LNCaP clone FGC (cell line): ENCODE data around the gene SFXN5.
A peak's percentile ranks its signal among the peaks of the same experiment; 100 is the strongest.

Experiments used
- DNase-seq: peaks from one replicate; pipeline ENCODE4 v3.0.0-alpha.2; 2011; ENCODE audit warnings: low read depth
- H3K4me3 ChIP-seq: 2 replicates; pipeline ENCODE4 v1.5.1; 2011; ENCODE audit warnings: mild to moderate bottlenecking, low read depth, low read length, control low read depth
- TF ChIP-seq, protein P1 (sequence below): IDR thresholded peaks from 2 replicates; pipeline ENCODE4 v1.5.1; 2012; ENCODE audit warnings: mild to moderate bottlenecking; ENCODE audit not compliant: control insufficient read depth, insufficient read depth; ENCODE audit errors: extremely low read depth

The SFXN5 gene

DNA sequence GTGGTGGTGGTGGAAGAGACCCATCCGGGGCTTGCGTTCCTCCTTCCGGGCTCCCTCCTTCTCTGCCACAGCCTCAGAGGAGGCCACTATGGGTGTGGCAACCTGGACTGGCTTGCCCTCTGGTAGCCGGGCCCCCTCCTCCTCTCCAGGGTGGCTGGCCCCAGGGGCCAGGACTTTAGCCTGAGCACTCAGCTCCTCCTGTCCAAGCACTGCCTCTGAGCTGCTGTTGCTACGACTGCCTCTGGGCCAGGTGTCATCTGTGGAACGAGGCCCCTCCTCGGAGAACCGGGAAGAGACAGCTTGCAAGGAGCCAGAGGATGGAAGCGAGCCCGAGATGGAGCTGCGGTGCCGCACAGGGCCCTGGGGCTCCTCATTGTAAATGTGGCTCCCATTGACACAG, 16.7 kb upstream of the SFXN5 start:
- no peak overlapping the region for H3K4me3 ChIP-seq
- no peak for DNase-seq
- TF ChIP-seq, protein P1, sequence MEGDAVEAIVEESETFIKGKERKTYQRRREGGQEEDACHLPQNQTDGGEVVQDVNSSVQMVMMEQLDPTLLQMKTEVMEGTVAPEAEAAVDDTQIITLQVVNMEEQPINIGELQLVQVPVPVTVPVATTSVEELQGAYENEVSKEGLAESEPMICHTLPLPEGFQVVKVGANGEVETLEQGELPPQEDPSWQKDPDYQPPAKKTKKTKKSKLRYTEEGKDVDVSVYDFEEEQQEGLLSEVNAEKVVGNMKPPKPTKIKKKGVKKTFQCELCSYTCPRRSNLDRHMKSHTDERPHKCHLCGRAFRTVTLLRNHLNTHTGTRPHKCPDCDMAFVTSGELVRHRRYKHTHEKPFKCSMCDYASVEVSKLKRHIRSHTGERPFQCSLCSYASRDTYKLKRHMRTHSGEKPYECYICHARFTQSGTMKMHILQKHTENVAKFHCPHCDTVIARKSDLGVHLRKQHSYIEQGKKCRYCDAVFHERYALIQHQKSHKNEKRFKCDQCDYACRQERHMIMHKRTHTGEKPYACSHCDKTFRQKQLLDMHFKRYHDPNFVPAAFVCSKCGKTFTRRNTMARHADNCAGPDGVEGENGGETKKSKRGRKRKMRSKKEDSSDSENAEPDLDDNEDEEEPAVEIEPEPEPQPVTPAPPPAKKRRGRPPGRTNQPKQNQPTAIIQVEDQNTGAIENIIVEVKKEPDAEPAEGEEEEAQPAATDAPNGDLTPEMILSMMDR: no peak

DNA sequence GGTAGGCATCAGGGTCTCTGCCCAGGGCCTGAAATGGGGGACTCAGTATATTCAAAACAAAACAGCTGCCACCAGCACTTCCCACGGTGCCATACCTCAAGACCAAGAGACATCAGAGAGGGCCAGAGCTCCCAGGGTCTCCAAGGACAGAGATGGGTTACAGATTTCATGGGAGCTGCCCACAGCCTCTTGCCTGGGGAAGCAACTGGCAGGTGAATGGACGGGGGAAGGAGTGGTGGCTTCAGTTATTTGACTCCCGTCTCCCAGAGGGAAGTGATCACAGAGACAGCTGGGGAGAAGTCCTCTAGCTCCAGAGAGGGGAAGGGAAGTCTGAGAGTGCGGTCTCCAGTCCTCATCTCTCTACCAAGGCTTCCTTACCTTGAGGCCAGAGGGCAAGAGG, 15.8 kb upstream of the SFXN5 start:
- DNase-seq: no peak
- TF ChIP-seq, protein P1: no peak
- no peak overlapping the region for H3K4me3 ChIP-seq

DNA sequence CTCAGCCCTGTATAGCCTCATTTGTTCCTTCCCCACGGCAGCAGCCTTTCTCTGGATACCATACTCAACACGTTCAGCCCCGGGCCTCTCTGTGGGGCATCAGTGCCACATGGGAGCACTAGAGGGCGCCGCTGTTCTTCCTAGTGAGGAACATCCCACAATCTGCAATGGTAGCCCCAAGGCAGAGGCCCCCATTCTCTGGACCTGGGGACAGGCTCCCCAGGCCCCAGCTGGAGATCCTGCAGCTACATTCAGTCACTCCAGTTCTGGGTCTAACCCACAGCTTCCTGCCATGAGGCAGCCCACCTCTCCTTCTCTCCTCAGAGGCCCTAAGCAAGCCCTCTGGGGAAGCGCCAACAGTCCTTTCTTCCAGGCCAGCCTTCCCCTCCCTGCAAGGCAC, 14.2 kb upstream of the SFXN5 start:
- DNase-seq: no peak
- no peak overlapping the region for H3K4me3 ChIP-seq
- TF ChIP-seq, protein P1: peak; percentile 70

DNA sequence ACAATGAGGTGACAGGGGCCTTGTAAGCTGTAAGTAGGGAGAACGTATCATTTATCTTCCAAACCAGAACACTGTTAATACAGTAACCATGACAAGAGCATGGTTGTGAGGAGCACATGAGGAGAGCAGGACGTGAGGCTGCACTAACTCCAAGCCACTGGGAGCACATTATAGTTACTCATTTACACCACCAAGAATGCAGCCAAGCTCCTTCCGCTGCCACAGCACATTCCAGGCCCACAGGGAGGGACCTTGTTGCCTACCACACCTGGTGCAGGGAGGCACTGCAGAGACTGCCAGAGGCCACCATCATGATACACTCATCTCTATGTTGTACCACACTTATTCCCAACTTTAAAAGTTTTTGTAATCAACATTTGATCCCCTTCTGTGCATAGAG, 13.5 kb upstream of the SFXN5 start:
- H3K4me3 ChIP-seq: no peak overlapping the region
- no peak for DNase-seq
- TF ChIP-seq, protein P1: no peak

DNA sequence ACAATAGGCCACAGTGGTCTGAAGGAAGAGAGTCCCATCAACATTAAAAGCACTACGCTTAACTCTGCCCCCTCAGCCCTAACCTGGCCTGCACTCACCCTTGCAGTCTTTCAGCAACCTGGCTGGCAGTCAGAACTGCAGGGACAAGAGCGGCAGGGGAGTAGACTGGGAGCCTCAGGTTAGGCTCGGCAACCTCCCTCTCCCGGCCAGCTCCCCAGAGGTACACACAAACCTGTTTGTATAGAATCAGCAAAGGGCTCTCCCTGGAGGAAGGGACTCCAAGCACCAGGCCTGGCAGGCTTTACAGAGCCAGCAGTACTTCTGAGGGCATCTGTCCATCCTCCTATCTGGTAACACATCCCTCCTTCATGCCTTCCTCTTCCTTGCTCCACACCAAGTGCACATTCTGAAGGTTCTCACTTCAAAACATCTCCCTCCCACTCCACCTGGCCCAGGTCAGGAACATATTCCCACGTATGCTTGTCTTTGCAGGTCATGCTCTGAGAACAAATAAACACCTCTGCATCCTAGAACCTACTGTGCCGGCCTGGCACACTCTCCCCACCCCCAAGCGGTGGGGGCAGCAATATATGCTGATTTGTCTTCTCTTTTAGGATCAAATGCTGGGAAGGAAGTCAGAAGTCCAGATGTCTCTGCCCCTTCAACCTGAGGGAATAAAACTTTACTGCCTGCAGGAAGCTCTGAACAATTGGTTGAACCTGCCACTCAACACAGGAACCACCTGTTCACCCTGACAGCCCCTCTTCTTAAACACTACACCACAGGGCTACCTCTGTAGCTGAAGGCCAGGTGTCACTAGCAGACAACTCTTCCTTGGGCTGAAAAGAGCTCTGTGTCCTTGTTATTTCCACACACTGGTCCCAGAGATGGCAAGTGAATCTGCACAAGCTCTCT, 12.6 kb upstream of the SFXN5 start:
- TF ChIP-seq, protein P1: no peak
- no peak for DNase-seq
- no peak overlapping the region for H3K4me3 ChIP-seq

DNA sequence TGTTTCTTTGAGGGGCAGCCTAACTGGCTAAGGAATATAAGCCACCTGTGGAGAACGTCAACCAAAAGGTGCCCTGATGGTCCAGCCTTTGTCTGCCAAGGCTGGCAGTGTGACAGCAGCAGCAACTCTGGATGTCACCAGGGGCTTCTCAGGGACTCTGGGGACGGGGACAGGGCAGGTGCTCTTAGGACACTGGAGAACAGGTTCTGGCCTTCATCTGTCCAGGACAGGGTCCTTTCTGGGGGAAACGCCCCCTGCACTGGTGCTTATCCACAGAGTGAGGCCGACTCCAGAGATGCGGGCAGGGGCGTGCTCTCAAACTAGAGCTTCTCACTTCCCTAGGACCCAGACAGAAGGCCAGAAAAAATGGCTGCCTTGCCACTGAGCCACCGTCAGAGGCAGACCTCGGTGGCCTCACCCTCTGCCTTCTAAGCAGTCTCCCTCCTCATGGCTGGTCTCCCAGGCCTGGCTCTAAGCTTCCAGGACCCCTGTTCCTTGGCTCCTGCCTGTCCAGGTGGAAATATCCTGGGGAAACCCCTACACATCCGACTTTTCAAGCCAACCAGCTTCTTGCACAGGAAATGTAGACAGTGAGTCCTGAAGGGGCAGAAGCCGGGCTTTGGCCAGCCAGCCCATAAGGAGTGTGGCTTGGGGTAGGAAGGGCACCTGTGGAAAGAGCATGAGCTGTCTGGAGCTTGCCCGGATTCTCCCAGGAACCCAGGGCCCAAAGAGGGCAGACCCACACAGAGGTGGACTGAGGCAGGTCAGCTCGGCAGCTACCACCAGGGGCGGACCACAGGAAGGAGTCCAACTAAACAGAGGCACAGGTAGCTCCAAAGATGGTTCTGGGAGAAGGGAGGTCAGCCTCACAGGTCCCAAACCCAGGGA, 11.3 kb upstream of the SFXN5 start:
- H3K4me3 ChIP-seq: no peak overlapping the region
- TF ChIP-seq, protein P1: no peak
- DNase-seq: no peak
